Raji (cell line): ENCODE results near the gene CCDC6.

Experiments used
- POLR2A ChIP-seq: IDR thresholded peaks from 2 replicates; pipeline ENCODE4 v1.6.1; 2011; ENCODE audit warnings: low read depth, low read length, control low read depth; ENCODE audit not compliant: insufficient read depth

Gene CCDC6

DNA sequence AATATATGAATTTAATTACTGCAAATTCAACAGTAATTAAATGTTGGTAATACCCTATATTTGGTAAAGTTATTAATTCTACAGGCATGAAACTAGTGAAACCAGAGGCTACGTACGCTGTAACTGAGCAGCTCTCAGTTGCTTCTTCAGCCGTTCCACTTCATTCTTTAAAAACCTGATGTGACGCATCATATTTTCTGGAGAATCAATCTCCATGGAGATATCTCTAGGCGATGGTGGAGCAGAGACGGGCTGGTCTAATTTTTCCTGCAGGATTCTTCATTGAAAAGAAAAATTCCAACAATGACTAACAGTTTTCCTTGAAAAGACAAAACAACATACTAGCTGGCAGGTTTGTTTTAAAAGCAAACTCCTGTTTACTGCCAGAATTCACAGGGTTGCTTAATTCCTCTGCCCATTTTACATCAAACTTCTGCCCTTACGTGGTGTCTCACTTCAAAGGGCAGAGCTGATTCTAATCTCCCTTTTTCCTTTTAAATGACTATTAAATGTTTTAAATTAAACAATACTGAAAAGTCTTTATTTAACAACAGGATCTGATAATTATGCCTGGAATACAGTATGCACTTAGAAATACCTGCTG is 93.7 kb downstream of the CCDC6 start:
- TF ChIP-seq POLR2A, result no peak

DNA sequence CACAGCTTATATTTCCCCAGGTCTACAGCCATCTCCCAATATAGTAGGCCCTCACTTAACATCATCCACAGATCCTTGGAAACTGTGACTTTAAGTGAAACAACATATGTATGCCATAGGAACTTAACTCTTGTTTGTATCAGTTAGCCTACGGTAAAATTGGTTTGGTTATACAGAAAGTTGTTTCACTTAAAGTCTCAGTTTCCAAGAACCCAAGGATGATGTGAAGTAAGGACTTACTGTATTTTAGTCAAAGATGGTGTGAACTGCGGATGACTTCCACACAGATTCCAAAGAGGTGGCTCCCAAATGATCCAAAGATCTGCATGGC is 96.7 kb downstream of the CCDC6 start:
- TF ChIP-seq POLR2A, result no peak

DNA sequence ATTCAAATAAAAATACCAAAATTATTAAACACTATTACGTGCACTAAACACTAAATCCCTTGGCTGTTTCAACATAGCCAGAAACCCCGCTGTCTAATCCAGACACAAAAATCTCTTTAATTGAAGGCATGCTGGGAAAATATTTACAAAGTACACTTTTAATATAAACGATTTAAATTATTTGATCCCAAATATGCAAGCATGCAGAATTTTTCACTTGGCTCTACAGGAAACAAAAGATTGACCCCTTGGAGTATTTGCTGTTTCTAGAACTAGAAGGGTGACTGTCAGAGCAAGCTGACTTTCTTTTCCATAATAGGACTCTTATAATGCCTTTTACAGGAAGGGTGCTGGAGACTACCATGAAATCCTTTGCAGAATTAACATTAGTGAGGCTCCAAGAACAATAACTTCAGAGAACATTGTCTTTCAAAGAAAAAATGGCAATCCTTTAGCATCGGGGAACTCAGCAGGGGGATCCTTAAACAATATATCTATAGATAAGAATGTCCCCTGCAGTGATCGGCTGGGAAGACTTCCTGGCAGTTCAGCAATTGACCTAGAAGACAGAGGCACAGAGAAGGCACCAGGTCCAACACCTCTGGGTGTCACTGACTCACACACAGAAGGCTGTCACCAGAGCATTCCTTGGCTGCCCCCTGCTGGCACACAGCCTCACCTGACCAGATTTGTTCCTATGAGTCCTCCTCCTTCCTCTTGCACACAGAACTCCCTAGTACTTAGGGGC is 97.3 kb downstream of the CCDC6 start:
- no peak for TF ChIP-seq POLR2A

DNA sequence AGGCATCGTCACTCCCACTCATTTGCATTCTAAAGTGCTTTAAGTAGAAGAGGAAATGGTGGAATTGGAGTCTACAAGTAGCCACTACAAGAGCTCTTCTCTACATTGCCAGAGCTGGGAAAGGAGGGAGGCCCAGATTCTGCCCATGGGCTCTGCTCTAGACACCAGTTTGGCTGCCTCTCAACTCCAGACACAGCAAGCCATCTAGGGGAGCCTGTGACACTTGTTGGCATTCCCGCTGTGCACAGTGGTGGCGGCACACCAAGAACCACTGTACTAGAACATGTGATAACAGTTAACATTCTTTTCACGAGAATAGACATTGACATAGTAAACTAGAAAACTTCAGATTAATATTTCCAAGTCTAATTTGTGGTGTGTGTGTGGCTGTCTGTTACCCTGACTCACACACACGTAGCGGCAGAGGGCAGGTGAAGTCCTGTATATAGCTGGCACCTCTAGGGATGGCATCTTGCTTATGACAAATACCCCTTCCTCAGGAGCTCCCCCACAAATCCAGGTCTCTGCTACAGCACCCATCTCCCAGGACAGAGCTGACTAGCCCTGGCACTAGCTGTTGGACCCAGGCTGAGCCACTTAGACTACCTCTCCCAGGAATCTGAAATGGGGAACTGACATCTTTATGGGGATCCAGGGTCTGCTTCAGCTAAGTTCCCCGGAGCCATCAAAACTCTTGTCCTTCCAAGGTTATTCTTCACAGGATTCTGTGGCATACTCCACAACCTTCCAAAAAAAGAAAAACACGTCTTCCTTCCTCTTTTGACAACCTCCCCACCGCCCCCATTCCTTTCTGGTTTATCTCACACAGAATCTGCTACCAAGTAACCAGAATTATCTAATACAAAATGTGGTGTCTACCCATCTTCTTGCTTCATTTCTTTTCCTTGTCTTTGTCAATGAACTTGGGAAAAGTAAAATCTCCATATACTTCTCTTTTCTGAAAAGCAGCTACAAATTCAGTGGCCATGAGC is 98.4 kb downstream of the CCDC6 start:
- no peak for TF ChIP-seq POLR2A

DNA sequence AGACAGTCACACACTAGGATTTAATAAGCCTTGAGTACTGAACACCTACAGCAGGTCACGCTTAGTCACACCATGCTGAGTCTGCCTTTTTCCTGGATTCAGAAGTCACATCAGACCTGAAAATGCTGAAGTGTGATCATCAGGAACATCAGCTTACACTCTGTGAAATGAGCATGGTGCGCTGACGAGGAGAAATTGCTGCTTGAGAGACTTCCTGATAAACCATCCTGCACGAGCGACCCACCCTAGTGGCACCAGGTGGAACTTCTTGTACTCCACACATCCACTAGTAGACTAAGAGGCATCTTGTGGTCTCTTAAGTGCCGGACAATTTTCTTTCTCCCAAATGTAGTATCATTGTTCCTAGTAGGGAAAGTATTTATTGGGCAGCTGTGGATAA is 101.3 kb downstream of the CCDC6 start:
- TF ChIP-seq POLR2A, result no peak

DNA sequence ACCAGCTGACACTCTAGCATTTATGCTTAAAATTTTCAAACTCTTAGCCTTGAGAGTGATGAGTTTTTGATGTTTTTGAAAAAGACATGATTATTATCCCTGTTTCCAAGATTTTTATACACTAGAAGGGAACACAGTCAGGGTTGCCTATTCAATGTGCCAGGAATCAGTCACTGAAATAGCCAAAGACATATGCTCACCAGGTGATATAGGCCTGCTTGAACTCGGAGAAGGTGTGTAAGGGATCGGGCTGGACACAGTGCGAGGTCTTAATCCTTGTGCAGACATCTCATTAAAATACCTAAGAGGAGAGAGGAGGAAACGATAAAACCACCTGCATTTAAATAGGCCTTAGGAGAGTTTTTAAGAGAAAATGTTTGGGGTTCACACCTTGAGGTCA is 102.1 kb downstream of the CCDC6 start:
- no peak for TF ChIP-seq POLR2A

DNA sequence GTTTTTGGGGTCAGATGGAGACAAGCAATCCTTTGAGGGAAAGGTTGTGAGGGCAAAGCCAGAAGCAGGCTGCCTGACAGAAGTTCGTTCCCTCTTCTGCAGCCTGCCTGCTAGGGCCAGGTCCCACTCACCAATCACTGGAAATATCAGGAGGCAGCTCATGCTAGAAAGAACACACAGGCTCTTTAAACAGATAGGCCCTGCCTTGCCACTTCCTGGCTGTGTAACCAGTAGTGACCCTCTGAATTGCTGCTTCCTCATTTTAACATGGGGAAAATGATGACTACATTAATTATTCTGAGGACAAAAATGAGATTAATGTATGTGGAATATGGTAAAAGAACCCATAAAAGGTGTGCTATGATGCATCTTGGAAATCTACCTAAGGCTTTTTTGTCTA is 102.6 kb downstream of the CCDC6 start:
- TF ChIP-seq POLR2A, result no peak

DNA sequence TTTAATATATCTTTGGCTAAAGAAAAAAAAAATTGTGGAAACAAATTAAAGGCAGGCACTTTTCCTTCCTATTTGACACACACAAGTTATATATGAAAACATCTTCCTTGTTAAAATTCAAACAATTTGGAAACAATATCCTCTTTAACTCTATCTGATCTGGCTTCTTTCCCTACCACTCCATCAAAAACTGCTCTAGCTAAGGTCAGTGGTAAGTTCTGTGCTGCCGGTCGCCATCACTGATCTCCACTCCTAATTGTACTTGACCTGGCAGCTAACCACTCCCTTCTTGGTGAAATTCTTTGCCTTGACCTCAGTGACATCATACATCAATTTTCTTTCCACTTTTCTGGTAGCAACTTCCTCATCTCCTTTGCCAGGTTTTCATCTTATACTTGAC is 105.2 kb downstream of the CCDC6 start:
- TF ChIP-seq POLR2A, result no peak

DNA sequence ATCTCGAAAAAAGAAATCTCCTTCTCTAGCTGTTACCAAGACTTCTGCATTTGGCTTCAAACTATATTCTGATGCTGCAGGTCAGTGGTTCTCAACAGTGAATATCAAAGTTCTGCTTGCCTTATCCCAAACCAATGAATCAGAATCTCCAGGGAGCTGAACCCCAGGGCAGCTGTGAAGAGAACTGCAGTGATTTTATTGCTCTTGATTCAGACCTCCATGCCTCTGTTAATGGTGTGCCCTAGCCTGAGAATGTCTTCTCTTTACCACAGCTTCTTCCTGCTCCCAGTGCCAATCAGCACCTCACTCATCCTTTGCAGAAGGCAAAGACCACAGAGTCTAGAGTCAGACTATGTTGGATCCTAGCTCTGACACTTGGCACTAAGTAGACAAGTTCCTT is 106.9 kb downstream of the CCDC6 start:
- TF ChIP-seq POLR2A, result no peak

DNA sequence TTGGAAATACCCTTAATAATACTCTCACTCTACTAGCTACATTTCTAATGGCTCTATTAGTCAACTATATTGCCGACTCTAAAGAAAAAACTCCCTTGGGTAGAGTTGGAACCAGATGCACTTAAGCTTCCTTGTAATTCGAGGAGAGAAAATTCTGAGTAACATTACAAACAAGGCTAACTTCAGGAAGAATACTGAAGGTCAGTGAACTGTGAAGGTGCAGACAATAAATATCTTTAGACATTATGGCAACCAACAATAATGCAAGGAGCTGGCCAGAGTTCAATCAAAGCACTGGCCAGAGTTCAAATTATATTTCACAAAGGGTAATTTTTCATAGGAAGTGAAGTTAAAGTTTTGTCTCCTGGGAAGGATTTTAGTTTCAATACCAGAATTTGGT is 112.4 kb downstream of the CCDC6 start:
- no peak for TF ChIP-seq POLR2A

DNA sequence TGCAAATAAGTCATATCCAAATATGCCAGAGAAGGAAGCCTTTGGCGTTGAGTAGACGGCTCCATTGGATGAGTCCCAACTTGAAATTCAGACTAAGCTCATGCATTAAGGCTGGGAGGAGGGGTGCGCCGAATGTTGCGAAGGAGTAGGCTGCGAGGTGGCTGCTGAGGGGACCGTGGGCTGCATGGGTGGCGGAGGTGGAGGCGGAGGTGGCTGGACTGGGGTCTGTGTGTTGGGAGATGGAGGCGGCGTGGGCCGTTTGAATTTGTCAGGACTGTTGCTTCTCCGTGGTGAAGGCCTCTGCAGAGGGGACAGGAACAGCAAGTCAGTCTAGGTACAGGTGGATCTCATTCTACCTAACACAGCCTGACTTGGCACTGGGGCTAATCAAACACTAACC is 113.5 kb downstream of the CCDC6 start:
- no peak for TF ChIP-seq POLR2A

DNA sequence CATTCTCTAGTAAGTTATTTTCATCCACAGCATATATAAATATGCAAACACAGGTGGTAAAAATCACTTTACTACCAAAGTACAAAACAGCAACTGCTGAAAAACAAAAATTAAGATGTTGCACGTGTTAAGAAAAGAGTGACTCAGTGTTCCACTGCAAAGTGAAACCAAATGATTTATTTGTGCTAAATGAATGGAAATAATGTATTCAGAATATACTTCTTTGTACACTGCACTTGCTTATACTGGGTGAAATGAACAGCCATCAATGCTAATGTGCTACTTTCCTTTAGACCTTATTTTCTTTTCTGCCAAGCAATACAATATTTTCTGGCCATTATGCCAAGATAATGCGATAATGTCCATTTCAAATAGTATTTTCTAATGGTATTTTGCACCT is 114.8 kb downstream of the CCDC6 start:
- TF ChIP-seq POLR2A, result no peak

DNA sequence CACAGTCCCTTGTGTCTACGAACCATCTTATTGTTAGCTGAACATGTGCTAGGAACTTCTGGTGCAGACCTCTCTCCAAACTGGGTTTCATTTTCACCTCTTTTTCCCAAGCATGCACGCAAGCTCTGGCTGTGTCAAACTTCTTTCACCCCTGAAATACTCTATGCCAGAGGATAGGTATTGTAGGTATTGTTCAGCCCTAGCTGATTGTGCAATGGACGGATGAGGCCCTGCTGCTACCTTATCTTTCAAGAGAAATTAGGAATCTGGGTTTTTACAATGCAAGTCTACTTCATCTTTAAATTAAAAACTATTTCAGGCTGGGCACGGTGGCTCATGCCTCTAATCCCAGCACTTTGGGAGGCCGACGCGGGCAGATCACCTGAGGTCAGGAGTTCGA is 124.8 kb downstream of the CCDC6 start:
- TF ChIP-seq POLR2A, result no peak

DNA sequence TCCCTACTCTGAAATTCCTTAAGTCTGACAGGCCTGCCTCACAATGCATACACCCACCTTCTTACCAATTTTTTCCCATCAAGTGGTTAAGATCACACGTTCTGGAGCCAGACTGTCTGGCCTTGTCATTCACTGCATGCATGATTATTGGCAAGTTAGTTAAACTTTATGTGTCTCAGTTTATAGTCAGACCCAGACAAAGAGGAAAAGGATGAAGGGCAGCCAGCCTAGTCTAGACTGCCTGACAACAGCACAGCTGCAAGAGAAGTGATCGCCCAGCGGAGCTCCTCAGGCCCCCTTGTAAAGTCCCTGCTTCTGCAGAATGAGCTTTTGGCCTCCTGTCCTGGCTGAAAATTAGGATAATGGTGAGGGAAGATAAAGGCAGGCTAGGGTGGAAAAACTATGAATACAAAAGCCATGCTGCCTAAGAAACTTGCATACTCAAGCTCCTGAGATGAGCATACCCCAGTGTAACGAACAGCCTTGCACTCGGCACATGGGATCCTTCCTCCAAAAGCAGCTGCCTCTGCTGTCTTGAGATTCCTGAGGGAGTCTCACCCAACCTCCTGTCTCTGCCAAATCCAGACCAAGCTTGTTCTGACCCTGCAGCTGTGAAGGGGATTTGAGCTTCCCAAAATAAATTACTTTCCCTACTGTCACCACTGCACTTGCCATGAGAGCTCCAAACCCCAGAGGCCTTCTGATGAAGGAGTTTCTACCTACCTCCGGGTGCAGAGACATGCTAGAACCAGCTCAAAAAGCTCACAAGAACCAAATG is 126.4 kb downstream of the CCDC6 start:
- TF ChIP-seq POLR2A, result no peak

DNA sequence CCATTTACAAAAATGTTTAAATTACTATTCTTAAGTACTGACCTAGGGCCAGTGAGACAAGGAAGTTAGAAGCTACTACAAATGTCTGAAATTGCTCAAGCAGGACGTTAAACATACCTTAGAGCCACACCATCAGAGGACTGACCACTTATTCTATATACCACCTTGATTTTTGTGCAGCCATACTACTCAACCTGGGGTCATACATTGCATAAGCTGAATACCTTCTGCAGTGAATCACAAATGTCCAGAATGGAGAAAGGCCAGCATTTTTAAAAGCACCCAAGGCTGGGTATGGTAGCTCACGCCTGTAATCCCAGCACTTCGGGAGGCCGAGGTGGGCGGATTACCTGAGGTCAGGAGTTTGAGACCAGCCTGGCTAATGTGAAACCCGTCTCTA is 131.9 kb downstream of the CCDC6 start:
- TF ChIP-seq POLR2A, result no peak
